ENCODE results near the gene CRTC1. TPM values are rescaled to one million over a fixed set of nuclear protein-coding genes. Genes with fewer than 3 reads are reported as not detected.

Gene CRTC1
- total RNA-seq, 1 donor = 2.4 TPM

- no peak overlapping the region for H3K4me3 ChIP-seq (ENCODE audit: low read depth, low read length)
- TF ChIP-seq, protein P1, sequence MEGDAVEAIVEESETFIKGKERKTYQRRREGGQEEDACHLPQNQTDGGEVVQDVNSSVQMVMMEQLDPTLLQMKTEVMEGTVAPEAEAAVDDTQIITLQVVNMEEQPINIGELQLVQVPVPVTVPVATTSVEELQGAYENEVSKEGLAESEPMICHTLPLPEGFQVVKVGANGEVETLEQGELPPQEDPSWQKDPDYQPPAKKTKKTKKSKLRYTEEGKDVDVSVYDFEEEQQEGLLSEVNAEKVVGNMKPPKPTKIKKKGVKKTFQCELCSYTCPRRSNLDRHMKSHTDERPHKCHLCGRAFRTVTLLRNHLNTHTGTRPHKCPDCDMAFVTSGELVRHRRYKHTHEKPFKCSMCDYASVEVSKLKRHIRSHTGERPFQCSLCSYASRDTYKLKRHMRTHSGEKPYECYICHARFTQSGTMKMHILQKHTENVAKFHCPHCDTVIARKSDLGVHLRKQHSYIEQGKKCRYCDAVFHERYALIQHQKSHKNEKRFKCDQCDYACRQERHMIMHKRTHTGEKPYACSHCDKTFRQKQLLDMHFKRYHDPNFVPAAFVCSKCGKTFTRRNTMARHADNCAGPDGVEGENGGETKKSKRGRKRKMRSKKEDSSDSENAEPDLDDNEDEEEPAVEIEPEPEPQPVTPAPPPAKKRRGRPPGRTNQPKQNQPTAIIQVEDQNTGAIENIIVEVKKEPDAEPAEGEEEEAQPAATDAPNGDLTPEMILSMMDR (IDR thresholded peaks at IDR 0.05; ENCODE audit: insufficient read depth, low read length) = no peak
- DNase-seq (ENCODE audit: low read depth) = no peak
Measured at GRCh38 chr19:18709546-18709945, 26.1 kb downstream of the CRTC1 start.

DNA sequence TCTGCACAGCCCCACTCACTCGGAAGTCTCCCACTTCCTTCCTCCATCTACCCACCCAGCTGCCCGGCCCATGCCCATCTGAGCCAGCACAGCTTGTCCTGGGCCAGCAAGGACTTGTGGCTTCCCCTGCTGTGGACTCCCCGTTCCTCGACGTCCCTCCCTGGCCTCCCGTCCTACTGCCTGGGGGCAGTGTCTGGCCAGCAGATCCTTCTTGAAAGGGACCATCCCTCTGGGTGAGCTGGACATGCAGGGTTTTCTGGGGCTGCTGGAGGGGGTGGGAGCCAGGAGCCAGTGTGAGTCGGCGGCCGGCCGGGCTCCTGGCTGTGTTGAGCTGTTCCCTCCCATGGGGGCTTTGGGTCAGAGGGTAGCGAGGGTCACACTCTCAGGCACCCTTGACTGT, 26.7 kb downstream of the CRTC1 start:
- TF ChIP-seq, protein P1 (IDR thresholded peaks at IDR 0.05; ENCODE audit: insufficient read depth, low read length) = no peak
- H3K4me3 ChIP-seq (ENCODE audit: low read depth, low read length) = no peak overlapping the region
- no peak for DNase-seq (ENCODE audit: low read depth)

GRCh38 chr19:18710996-18711751, 27.7 kb downstream of the CRTC1 start:
- peak; percentile 81 for DNase-seq (ENCODE audit: low read depth)
- no peak overlapping the region for H3K4me3 ChIP-seq (ENCODE audit: low read depth, low read length)
- TF ChIP-seq, protein P1 (IDR thresholded peaks at IDR 0.05; ENCODE audit: insufficient read depth, low read length) = no peak

GRCh38 chr19:18711893-18712292, 28.4 kb downstream of the CRTC1 start:
- DNase-seq (ENCODE audit: low read depth) = no peak
- TF ChIP-seq, protein P1 (IDR thresholded peaks at IDR 0.05; ENCODE audit: insufficient read depth, low read length) = no peak
- no peak overlapping the region for H3K4me3 ChIP-seq (ENCODE audit: low read depth, low read length)

DNA sequence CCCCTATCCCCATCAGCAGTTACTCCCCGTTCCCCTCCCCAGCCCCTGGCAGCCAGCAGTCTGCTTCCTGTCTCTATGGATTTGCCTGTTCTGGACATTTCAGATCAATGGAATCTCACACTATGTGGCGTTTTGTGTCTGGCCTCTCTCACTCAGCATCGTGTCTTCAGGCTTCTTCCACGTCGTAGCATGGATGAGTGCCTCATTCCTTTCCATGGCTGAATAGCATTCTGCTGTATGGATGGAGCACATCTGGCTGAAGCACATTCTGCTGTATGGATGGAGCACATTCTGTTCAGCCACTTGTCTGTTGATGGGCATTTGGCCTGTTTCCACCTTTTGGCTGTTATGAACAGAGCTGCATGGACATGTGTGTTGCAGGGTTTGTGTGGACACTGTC, 29.5 kb downstream of the CRTC1 start:
- H3K4me3 ChIP-seq (ENCODE audit: low read depth, low read length) = no peak overlapping the region
- TF ChIP-seq, protein P1 (IDR thresholded peaks at IDR 0.05; ENCODE audit: insufficient read depth, low read length) = no peak
- peak; percentile 15 for DNase-seq (ENCODE audit: low read depth)

DNA sequence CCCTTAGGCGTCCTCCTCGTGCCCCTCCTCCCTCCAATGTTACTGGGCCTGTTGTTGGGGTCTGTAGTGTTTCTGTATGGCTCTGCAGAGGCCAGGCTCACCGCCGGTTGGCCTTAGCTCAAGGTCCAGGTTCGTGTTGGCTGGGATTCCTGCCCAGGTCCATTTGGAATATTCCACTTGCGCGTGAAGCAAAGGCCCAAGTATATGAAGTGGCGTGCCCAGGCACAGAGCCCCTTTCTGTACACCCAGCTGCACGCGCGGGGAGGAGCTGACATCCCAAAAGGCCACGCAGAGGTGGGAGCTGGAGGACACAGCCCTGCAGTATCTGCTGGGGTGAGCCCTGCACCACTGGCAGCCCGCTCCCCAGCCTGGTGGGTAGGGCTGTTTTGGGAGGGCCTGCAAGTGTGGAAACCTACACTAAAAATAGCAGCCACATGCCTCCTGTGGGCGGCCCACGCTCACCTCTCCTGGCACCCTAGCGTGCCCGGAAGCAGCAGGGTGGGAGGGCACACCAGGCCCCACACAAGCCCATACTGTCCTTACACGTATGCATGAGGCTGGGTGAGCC, 30.2 kb downstream of the CRTC1 start:
- H3K4me3 ChIP-seq (ENCODE audit: low read depth, low read length) = no peak overlapping the region
- TF ChIP-seq, protein P1 (IDR thresholded peaks at IDR 0.05; ENCODE audit: insufficient read depth, low read length) = no peak
- DNase-seq (ENCODE audit: low read depth) = no peak

Data from fibroblast of the aortic adventitia (primary cell).